CD14-positive monocyte (primary cell): ENCODE data around the gene RAB1A. TPM values are rescaled to one million over a fixed set of nuclear protein-coding genes. Genes with fewer than 3 reads are reported as not detected.

Experiments used
- DNase-seq, 3 donors: peaks; one replicate each; pipeline ENCODE4 v3.0.0-alpha.2; 2011 to 2022
- H2AFZ ChIP-seq: 2 replicates; pipeline ENCODE4 v1.6.0; 2012; ENCODE audit warnings: mild to moderate bottlenecking, low read depth, low read length, inconsistent platforms; ENCODE audit not compliant: insufficient read depth, poor library complexity, severe bottlenecking
- H3K27ac ChIP-seq, 2 donors: 1 replicate in 1 of 2; 2 replicates in 1 of 2; pipeline ENCODE4 v1.5.1; 2012 to 2013; ENCODE audit warnings: low read length in 2 of 2, control low read depth in 1 of 2, inconsistent platforms in 1 of 2, low read depth in 1 of 2, mild to moderate bottlenecking in 1 of 2
- H3K27me3 ChIP-seq, 2 donors: one replicate each; pipeline versions ENCODE4 v1.6.0 to v1.6.1; 2011 to 2013; ENCODE audit warnings: low read length in 2 of 2; ENCODE audit not compliant: control insufficient read depth in 2 of 2, insufficient read depth in 2 of 2
- H3K36me3 ChIP-seq, 2 donors: replicated peaks in 1 of 2; 1 replicate in 1 of 2; 2 replicates in 1 of 2; pipeline versions ENCODE4 v1.5.1 to v1.6.1; 2012 to 2013; ENCODE audit warnings: low read length in 2 of 2, control low read depth in 1 of 2, inconsistent platforms in 1 of 2, mild to moderate bottlenecking in 1 of 2; ENCODE audit not compliant: insufficient read depth in 2 of 2, control insufficient read depth in 1 of 2
- H3K4me1 ChIP-seq, 2 donors: 1 replicate in 1 of 2; 2 replicates in 1 of 2; pipeline versions ENCODE4 v1.5.1 to v1.6.1; 2012 to 2013; ENCODE audit warnings: low read length in 2 of 2, control low read depth in 1 of 2, inconsistent platforms in 1 of 2, mild to moderate bottlenecking in 1 of 2, moderate library complexity in 1 of 2; ENCODE audit not compliant: insufficient read depth in 2 of 2, control insufficient read depth in 1 of 2
- H3K4me2 ChIP-seq: replicated peaks from 2 replicates; pipeline ENCODE3; 2012; ENCODE audit warnings: low read length, moderate library complexity, mild to moderate bottlenecking; ENCODE audit not compliant: poor library complexity, severe bottlenecking; ENCODE audit errors: extremely low read depth
- H3K4me3 ChIP-seq, 3 experiments: fragments of 200-600 bp in 1 of 3; sonication (generic) in 1 of 3; replicated peaks in 1 of 3; 1 replicate in 2 of 3; 2 replicates in 1 of 3; pipeline ENCODE4 v1.5.1; 2011 to 2013; ENCODE audit warnings: low read length in 3 of 3, mild to moderate bottlenecking in 3 of 3, control low read depth in 2 of 3, low read depth in 2 of 3, inconsistent platforms in 1 of 3, moderate library complexity in 1 of 3
- H3K79me2 ChIP-seq: 2 replicates; pipeline ENCODE4 v1.6.0; 2012; ENCODE audit warnings: mild to moderate bottlenecking, control low read depth, inconsistent platforms, low read length, moderate library complexity; ENCODE audit not compliant: insufficient read depth
- H3K9ac ChIP-seq: 2 replicates; pipeline ENCODE4 v1.6.0; 2017; ENCODE audit warnings: low read length, mild to moderate bottlenecking; ENCODE audit not compliant: insufficient read depth, poor library complexity, severe bottlenecking
- H3K9me3 ChIP-seq, 2 donors: replicated peaks in 1 of 2; 1 replicate in 1 of 2; 2 replicates in 1 of 2; pipeline versions ENCODE4 v1.5.1 to v1.6.1; 2012 to 2013; ENCODE audit warnings: low read length in 2 of 2, control low read depth in 1 of 2; ENCODE audit not compliant: control insufficient read depth in 1 of 2, insufficient read depth in 1 of 2
- H4K20me1 ChIP-seq: 2 replicates; pipeline ENCODE4 v1.6.0; 2012; ENCODE audit warnings: mild to moderate bottlenecking, low read length, control low read depth, moderate library complexity; ENCODE audit not compliant: insufficient read depth
- H3K27ac Mint-ChIP-seq, 7 donors: one replicate each; pipeline ENCODE4 v1.8.0; 2020; ENCODE audit warnings: mild to moderate bottlenecking in 7 of 7, mixed read lengths in 7 of 7, moderate library complexity in 6 of 7, inconsistent platforms in 2 of 7
- H3K27me3 Mint-ChIP-seq, 3 donors: one replicate each; pipeline ENCODE4 v1.8.0; 2021 to 2022; ENCODE audit warnings: low read depth in 3 of 3, mild to moderate bottlenecking in 3 of 3, mixed read lengths in 3 of 3, moderate library complexity in 3 of 3, inconsistent platforms in 1 of 3
- H3K36me3 Mint-ChIP-seq, 2 donors: one replicate each; pipeline ENCODE4 v1.8.0; 2020; ENCODE audit warnings: mixed read lengths in 2 of 2, inconsistent platforms in 1 of 2, mild to moderate bottlenecking in 1 of 2
- H3K4me1 Mint-ChIP-seq: one replicate; pipeline ENCODE4 v1.8.0; 2020; ENCODE audit warnings: mild to moderate bottlenecking, mixed read lengths
- H3K4me3 Mint-ChIP-seq, 2 donors: one replicate each; pipeline ENCODE4 v1.8.0; 2020; ENCODE audit warnings: mild to moderate bottlenecking in 2 of 2, mixed read lengths in 2 of 2, moderate library complexity in 1 of 2
- H3K9me3 Mint-ChIP-seq, 7 donors: one replicate each; pipeline ENCODE4 v1.8.0; 2020 to 2022; ENCODE audit warnings: mixed read lengths in 7 of 7, mild to moderate bottlenecking in 6 of 7, moderate library complexity in 6 of 7, inconsistent platforms in 2 of 7
- WGBS: methylation state at CpG from one replicate; pipeline ENCODE4 v1.1.5; 2013; ENCODE audit warnings: missing lambda C conversion rate; ENCODE audit not compliant: insufficient coverage; 5-methylcytosine and 5-hydroxymethylcytosine counted together
- intact Hi-C, 2 donors: fragments of 100-400 bp; cut with micrococcal nuclease; formaldehyde crosslinking; loops; one replicate each; pipeline versions ENCODE4 v1.15.0 to v1.15.1; 2023
- polyA plus RNA-seq, 3 donors: library from polyadenylated mRNA; depleted of rRNA in 1 of 3; unstranded in 2 of 3; stranded (reverse) in 1 of 3; fragments of 300-500 nt in 2 of 3; fragments of >200 nt in 1 of 3; fragmentation: Illumina TruSeq in 2 of 3; gene quantifications; 1 replicate in 2 of 3; 2 replicates in 1 of 3; pipeline ENCODE4 v1.2.3, GENCODE V29; 2012 to 2021
- TF ChIP-seq, protein P1 (sequence below): fragments of 200-600 bp; IDR thresholded peaks from one replicate; pipeline ENCODE4 v1.8.0; 2022; ENCODE audit warnings: antibody characterized with exemption, mild to moderate bottlenecking

Gene RAB1A
- polyA plus RNA-seq, 3 donors, result 106 to 124 (median 110) TPM

- Histone ChIP-seq H3K9ac (no peak overlapping the region), H3K4me1 (no peaks in the 10 kb centered on the region), H3K79me2 (no peaks in the 10 kb centered on the region), H3K27ac (no peak overlapping the region), H3K36me3 (no peaks in the 10 kb centered on the region), H2AFZ (no peak overlapping the region), H3K27me3 (no peaks in the 10 kb centered on the region), H3K4me3 (no peak overlapping the region), H4K20me1 (no peaks in the 10 kb centered on the region), H3K9me3 (no peaks in the 10 kb centered on the region), H3K4me2 (no peak overlapping the region)
- Mint-ChIP-seq H3K4me1 (peaks cover 7% of the 10 kb centered on the region), H3K36me3 (no peaks in the 10 kb centered on the region), H3K27me3 (peaks cover 0 to 3% (median 3%) of the 10 kb centered on the region in 3 donors), H3K9me3 (peaks cover 0 to 2% (median 0%) of the 10 kb centered on the region in 7 donors), H3K27ac (peak overlapping the region in 1 of 7 donors; percentile 23), H3K4me3 (no peak overlapping the region)
- intact Hi-C loops, result no loop called here
- peak in 2 of 3 donors; percentile 42 to 53 for DNase-seq
- TF ChIP-seq, protein P1, sequence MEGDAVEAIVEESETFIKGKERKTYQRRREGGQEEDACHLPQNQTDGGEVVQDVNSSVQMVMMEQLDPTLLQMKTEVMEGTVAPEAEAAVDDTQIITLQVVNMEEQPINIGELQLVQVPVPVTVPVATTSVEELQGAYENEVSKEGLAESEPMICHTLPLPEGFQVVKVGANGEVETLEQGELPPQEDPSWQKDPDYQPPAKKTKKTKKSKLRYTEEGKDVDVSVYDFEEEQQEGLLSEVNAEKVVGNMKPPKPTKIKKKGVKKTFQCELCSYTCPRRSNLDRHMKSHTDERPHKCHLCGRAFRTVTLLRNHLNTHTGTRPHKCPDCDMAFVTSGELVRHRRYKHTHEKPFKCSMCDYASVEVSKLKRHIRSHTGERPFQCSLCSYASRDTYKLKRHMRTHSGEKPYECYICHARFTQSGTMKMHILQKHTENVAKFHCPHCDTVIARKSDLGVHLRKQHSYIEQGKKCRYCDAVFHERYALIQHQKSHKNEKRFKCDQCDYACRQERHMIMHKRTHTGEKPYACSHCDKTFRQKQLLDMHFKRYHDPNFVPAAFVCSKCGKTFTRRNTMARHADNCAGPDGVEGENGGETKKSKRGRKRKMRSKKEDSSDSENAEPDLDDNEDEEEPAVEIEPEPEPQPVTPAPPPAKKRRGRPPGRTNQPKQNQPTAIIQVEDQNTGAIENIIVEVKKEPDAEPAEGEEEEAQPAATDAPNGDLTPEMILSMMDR, result peak; percentile 60
Observed at GRCh38 chr2:65142515-65142914, 12.6 kb upstream of the RAB1A start.

DNA sequence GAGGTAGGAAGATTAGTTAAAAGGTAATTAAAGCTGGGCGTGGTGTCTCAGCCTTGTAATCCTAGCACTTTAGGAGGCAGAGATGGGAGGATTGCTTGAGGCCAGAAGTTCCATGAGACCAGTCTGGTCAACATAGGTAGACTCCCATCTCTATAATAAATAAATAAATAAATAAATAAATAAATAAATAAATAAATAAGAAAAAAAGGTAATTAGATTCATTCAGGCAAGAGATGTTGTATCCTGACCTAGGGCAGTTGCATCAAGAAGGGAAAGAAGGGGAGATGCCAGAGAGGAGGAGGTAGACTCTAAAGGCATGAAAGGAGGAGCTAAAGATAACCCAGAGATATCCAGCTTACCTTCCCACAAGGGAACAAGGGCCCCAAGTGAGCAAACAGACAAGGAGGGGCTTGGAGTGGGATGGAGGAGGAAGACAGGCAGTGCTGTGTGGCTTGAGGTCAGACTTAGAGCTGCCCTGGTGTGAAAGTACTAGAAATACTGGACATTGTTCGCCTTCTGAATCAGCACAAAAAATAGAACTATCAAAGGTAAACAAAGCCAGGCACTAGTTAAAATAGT lies 7.4 kb upstream of the RAB1A start:
- no peaks in the 10 kb centered on the region for H3K4me1 ChIP-seq
- H3K27ac ChIP-seq, result no peak overlapping the region
- H3K27me3 Mint-ChIP-seq, result peaks cover 0 to 6% (median 3%) of the 10 kb centered on the region in 3 donors
- no peaks in the 10 kb centered on the region for H3K36me3 Mint-ChIP-seq
- no peak overlapping the region for H2AFZ ChIP-seq
- TF ChIP-seq, protein P1, result no peak
- H3K9ac ChIP-seq, result no peak overlapping the region
- H3K4me1 Mint-ChIP-seq, result peaks cover 4% of the 10 kb centered on the region
- H3K79me2 ChIP-seq, result no peaks in the 10 kb centered on the region
- H3K27me3 ChIP-seq, result no peaks in the 10 kb centered on the region
- no peak for DNase-seq
- no peaks in the 10 kb centered on the region for H3K9me3 ChIP-seq
- no peaks in the 10 kb centered on the region for H3K9me3 Mint-ChIP-seq
- H3K4me3 ChIP-seq, result no peak overlapping the region
- no peak overlapping the region for H3K4me2 ChIP-seq
- intact Hi-C loops, result no loop called here
- WGBS, result 100% methylated on average over 1 of the region's 2 CpGs
- no peaks in the 10 kb centered on the region for H3K36me3 ChIP-seq
- H4K20me1 ChIP-seq, result no peaks in the 10 kb centered on the region
- H3K4me3 Mint-ChIP-seq, result no peak overlapping the region
- H3K27ac Mint-ChIP-seq, result no peak overlapping the region
